Measurements from ENCODE around the gene PAK3. TPM values are rescaled to one million over a fixed set of nuclear protein-coding genes. Genes with fewer than 3 reads are reported as not detected.

Gene PAK3
- total and polyA plus RNA-seq, 2 of the 4 experiments (the other 2 are of a cell fraction) = 0.22 to 0.36 TPM

DNA sequence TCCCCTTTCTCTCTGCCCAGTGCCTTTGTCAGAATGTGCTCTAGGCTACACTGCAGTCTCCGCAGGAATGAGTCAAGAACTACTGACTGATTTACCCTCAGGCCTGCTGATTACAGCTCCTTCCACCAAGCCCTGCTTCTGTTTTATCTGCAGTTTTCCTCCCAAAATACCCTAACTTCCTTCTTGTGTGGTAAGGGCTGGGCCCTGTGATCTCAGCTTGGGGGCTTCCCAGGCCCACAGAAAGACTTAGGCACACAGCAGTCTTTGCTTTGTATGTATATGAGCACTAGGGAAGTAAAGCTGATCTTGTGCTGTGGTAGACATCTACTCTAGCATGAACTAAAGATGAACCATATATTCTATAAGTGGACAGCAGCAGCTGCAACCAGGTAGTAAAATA, 18.8 kb downstream of the PAK3 start:
- H2AFZ ChIP-seq (replicated peaks; ENCODE audit: low read length, poor library complexity) = no peak overlapping the region
- H2BK15ac ChIP-seq (ENCODE audit: low read depth, low read length) = no peak overlapping the region
- no peak overlapping the region for H3K14ac ChIP-seq (replicated peaks; ENCODE audit: low read depth, low read length)
- H3K56ac ChIP-seq (ENCODE audit: extremely low read depth, insufficient read depth, low read length) = no peak overlapping the region
- DNase-seq (no peak), ATAC-seq (ENCODE audit: low read depth) (no peak)
- no peak overlapping the region for H2BK5ac ChIP-seq (ENCODE audit: low read depth, low read length, poor library complexity, severe bottlenecking)
- intact Hi-C loops (cut with micrococcal nuclease) = no loop called here
- H3K27me3 ChIP-seq (ENCODE audit: control insufficient read depth, insufficient read depth, low read length) = no peaks in the 10 kb centered on the region
- H3K18ac ChIP-seq (ENCODE audit: low read depth, low read length) = no peak overlapping the region
- CTCF ChIA-PET = no interaction called here
- H3K79me1 ChIP-seq (ENCODE audit: low read depth in 1 of 2, low read length in 2 of 2) = no peaks in the 10 kb centered on the region
- no peak overlapping the region for H2BK20ac ChIP-seq (ENCODE audit: low read depth, low read length)
- WGBS, 2 experiments (ENCODE audit: extremely low coverage in 2 of 2, insufficient read length in 1 of 2) = no CpG with 5 or more reads among the region's 1 CpG
- H2AK5ac ChIP-seq (ENCODE audit: low read depth, low read length) = no peak overlapping the region
- no peak overlapping the region for H3K9ac ChIP-seq (ENCODE audit: low read depth, low read length)
- dilution Hi-C loops (cut with HindIII; ENCODE audit: low sequenced_read_pairs, unreplicated experiment) = no loop called here
- H4K20me1 ChIP-seq (ENCODE audit: insufficient read depth, low read length) = no peaks in the 10 kb centered on the region
- no peak overlapping the region for H2AK9ac ChIP-seq (replicated peaks; ENCODE audit: low read depth, low read length, poor library complexity)
- no peak overlapping the region for H3K4ac ChIP-seq (ENCODE audit: low read depth, low read length)
- POLR2A ChIA-PET (ENCODE audit: unreplicated experiment) = no interaction called here
- H3K23ac ChIP-seq (ENCODE audit: low read depth, low read length) = no peak overlapping the region
- no peak overlapping the region for H4K8ac ChIP-seq (ENCODE audit: low read depth in 2 of 2, low read length in 2 of 2)
- no peaks in the 10 kb centered on the region for H3K9me1 ChIP-seq (ENCODE audit: insufficient read depth, low read length)
- H3K9me3 ChIP-seq (ENCODE audit: control insufficient read depth, insufficient read depth, low read length) = no peaks in the 10 kb centered on the region
- no peak overlapping the region for H3K27ac ChIP-seq (ENCODE audit: insufficient read depth, low read length)
- no peak overlapping the region for H3K4me3 ChIP-seq (ENCODE audit: insufficient read depth, low read depth, low read length)
- in situ Hi-C loops (cut with MboI; ENCODE audit: low sequenced_read_pairs) = no loop called here
- H2BK120ac ChIP-seq (ENCODE audit: low read depth, low read length) = no peak overlapping the region
- H3K4me2 ChIP-seq (ENCODE audit: low read depth, low read length) = no peak overlapping the region
- H4K91ac ChIP-seq (ENCODE audit: insufficient read depth, low read depth, low read length) = no peak overlapping the region
- no peaks in the 10 kb centered on the region for H3K4me1 ChIP-seq (ENCODE audit: control insufficient read depth, insufficient read depth, low read length)
- BruUV-seq (replicated peaks) = no TSS peak
- no peaks in the 10 kb centered on the region for H3K36me3 ChIP-seq (ENCODE audit: control insufficient read depth, insufficient read depth, low read length)
- H4K5ac ChIP-seq (ENCODE audit: low read depth, low read length) = no peak overlapping the region
- TF ChIP-seq POLR2A (IDR thresholded peaks at IDR 0.05; ENCODE audit: low read depth, low read length) (no peak), MXI1 (IDR thresholded peaks at IDR 0.05; ENCODE audit: borderline replicate concordance, low read depth, low read length) (no peak)
